Neuron (in vitro differentiated cells): Measurements from ENCODE around the gene STK36.

Experiments used
- H2AFZ ChIP-seq: one replicate; pipeline ENCODE4 v1.6.1; 2013; ENCODE audit warnings: low read depth, mild to moderate bottlenecking, inconsistent platforms, low read length, moderate library complexity
- H3K27me3 ChIP-seq: one replicate; pipeline ENCODE4 v1.6.1; 2013; ENCODE audit warnings: low read length; ENCODE audit not compliant: insufficient read depth
- H3K36me3 ChIP-seq: one replicate; pipeline ENCODE4 v1.6.1; 2013; ENCODE audit warnings: low read length; ENCODE audit not compliant: insufficient read depth
- H3K4me1 ChIP-seq: one replicate; pipeline ENCODE4 v1.6.1; 2013; ENCODE audit warnings: low read length; ENCODE audit not compliant: insufficient read depth
- H3K4me3 ChIP-seq: 2 replicates; pipeline ENCODE4 v1.5.1; 2013; ENCODE audit warnings: mild to moderate bottlenecking, low read length, moderate library complexity
- H3K9me3 ChIP-seq: one replicate; pipeline ENCODE4 v1.6.1; 2013; ENCODE audit warnings: low read length

STK36 gene

GRCh38 chr2:218644721-218645120 is 27.2 kb upstream of the STK36 start:
- peaks cover 88% of the 10 kb centered on the region for H3K36me3 ChIP-seq
- H3K4me1 ChIP-seq, result no peaks in the 10 kb centered on the region
- H3K27me3 ChIP-seq, result no peaks in the 10 kb centered on the region
- no peaks in the 10 kb centered on the region for H3K9me3 ChIP-seq
- H3K4me3 ChIP-seq, result no peak overlapping the region
- H2AFZ ChIP-seq, result no peak overlapping the region

- H2AFZ ChIP-seq, result no peak overlapping the region
- no peaks in the 10 kb centered on the region for H3K9me3 ChIP-seq
- H3K4me3 ChIP-seq, result no peak overlapping the region
- H3K4me1 ChIP-seq, result no peaks in the 10 kb centered on the region
- H3K27me3 ChIP-seq, result no peaks in the 10 kb centered on the region
- peaks cover 90% of the 10 kb centered on the region for H3K36me3 ChIP-seq
Observed at GRCh38 chr2:218645126-218645525, 26.8 kb upstream of the STK36 start.

GRCh38 chr2:218648088-218648786 is 23.6 kb upstream of the STK36 start:
- no peak overlapping the region for H2AFZ ChIP-seq
- no peaks in the 10 kb centered on the region for H3K9me3 ChIP-seq
- H3K36me3 ChIP-seq, result peaks cover 85% of the 10 kb centered on the region
- H3K4me1 ChIP-seq, result no peaks in the 10 kb centered on the region
- H3K4me3 ChIP-seq, result no peak overlapping the region
- no peaks in the 10 kb centered on the region for H3K27me3 ChIP-seq

- H3K4me3 ChIP-seq, result no peak overlapping the region
- no peaks in the 10 kb centered on the region for H3K27me3 ChIP-seq
- no peaks in the 10 kb centered on the region for H3K4me1 ChIP-seq
- no peaks in the 10 kb centered on the region for H3K9me3 ChIP-seq
- H2AFZ ChIP-seq, result no peak overlapping the region
- peaks cover 85% of the 10 kb centered on the region for H3K36me3 ChIP-seq
Observed at GRCh38 chr2:218648787-218649100, 23.1 kb upstream of the STK36 start.

- Histone ChIP-seq H3K4me1 (peaks cover 13% of the 10 kb centered on the region), H3K27me3 (no peaks in the 10 kb centered on the region), H3K4me3 (no peak overlapping the region), H3K9me3 (no peaks in the 10 kb centered on the region), H3K36me3 (peaks cover 55% of the 10 kb centered on the region), H2AFZ (no peak overlapping the region)
Observed at GRCh38 chr2:218655751-218656150, 16.1 kb upstream of the STK36 start.

GRCh38 chr2:218658671-218659257 is 13.1 kb upstream of the STK36 start:
- no peaks in the 10 kb centered on the region for H3K27me3 ChIP-seq
- H2AFZ ChIP-seq, result peak overlapping the region; percentile 82
- peak overlapping the region; percentile 81 for H3K4me3 ChIP-seq
- no peaks in the 10 kb centered on the region for H3K9me3 ChIP-seq
- peaks cover 59% of the 10 kb centered on the region for H3K36me3 ChIP-seq
- peaks cover 13% of the 10 kb centered on the region for H3K4me1 ChIP-seq

GRCh38 chr2:218659258-218659987 is 12.5 kb upstream of the STK36 start, which contains the start of the genes BCS1L and ZNF142:
BCS1L (plus strand) TSS chr2:218659683; CDS start chr2:218660988, 1,305 bp downstream.
ZNF142 (minus strand) TSS chr2:218659623; CDS start chr2:218656429, 3,194 bp downstream.
- Histone ChIP-seq H3K9me3 (no peaks in the 10 kb centered on the region), H2AFZ (peak within 1 kb of the TSS; percentile 82), H3K27me3 (no peaks in the 10 kb centered on the region), H3K4me3 (peak within 1 kb of the TSS; percentile 81), H3K36me3 (peaks cover 59% of the 10 kb centered on the region), H3K4me1 (peaks cover 13% of the 10 kb centered on the region)

- H3K4me1 ChIP-seq, result peaks cover 13% of the 10 kb centered on the region
- H3K36me3 ChIP-seq, result peaks cover 60% of the 10 kb centered on the region
- H3K9me3 ChIP-seq, result no peaks in the 10 kb centered on the region
Observed at GRCh38 chr2:218659988-218660358, 11.9 kb upstream of the STK36 start.

GRCh38 chr2:218662377-218662776 is 9.5 kb upstream of the STK36 start:
- Histone ChIP-seq H3K27me3 (no peaks in the 10 kb centered on the region), H3K4me1 (peaks cover 13% of the 10 kb centered on the region), H3K36me3 (peaks cover 54% of the 10 kb centered on the region), H3K4me3 (no peak overlapping the region), H3K9me3 (no peaks in the 10 kb centered on the region), H2AFZ (no peak overlapping the region)

More at GRCh38 chr2:218659988-218660358, 11.9 kb upstream of the STK36 start:
- peak overlapping the region; percentile 81 for H3K4me3 ChIP-seq
- peak overlapping the region; percentile 82 for H2AFZ ChIP-seq
- no peaks in the 10 kb centered on the region for H3K27me3 ChIP-seq

GRCh38 chr2:218662827-218663226 is 9.1 kb upstream of the STK36 start:
- Histone ChIP-seq H3K27me3 (no peaks in the 10 kb centered on the region), H2AFZ (no peak overlapping the region), H3K4me3 (no peak overlapping the region), H3K36me3 (peaks cover 57% of the 10 kb centered on the region), H3K4me1 (peaks cover 13% of the 10 kb centered on the region), H3K9me3 (no peaks in the 10 kb centered on the region)

GRCh38 chr2:218663901-218664300 is 8.0 kb upstream of the STK36 start:
- Histone ChIP-seq H3K36me3 (peaks cover 65% of the 10 kb centered on the region), H3K4me3 (no peak overlapping the region), H3K4me1 (peaks cover 8% of the 10 kb centered on the region), H3K9me3 (no peaks in the 10 kb centered on the region), H2AFZ (no peak overlapping the region), H3K27me3 (no peaks in the 10 kb centered on the region)

- peaks cover 8% of the 10 kb centered on the region for H3K4me1 ChIP-seq
- peaks cover 70% of the 10 kb centered on the region for H3K36me3 ChIP-seq
- H3K4me3 ChIP-seq, result no peak overlapping the region
- no peak overlapping the region for H2AFZ ChIP-seq
- no peaks in the 10 kb centered on the region for H3K27me3 ChIP-seq
- H3K9me3 ChIP-seq, result no peaks in the 10 kb centered on the region
Observed at GRCh38 chr2:218664653-218665052, 7.2 kb upstream of the STK36 start.

- Histone ChIP-seq H3K36me3 (peaks cover 33% of the 10 kb centered on the region), H2AFZ (peak overlapping the region; percentile 56), H3K9me3 (no peaks in the 10 kb centered on the region)
Observed at GRCh38 chr2:218671097-218671653, 711 bp upstream of the STK36 start.

More at GRCh38 chr2:218671097-218671653, 711 bp upstream of the STK36 start:
- no peaks in the 10 kb centered on the region for H3K27me3 ChIP-seq
- H3K4me1 ChIP-seq, result peaks cover 13% of the 10 kb centered on the region
- peak overlapping the region; percentile 95 for H3K4me3 ChIP-seq
